Measurements from ENCODE around the gene CERT1. TPM values are rescaled to one million over a fixed set of nuclear protein-coding genes. Genes with fewer than 3 reads are reported as not detected.
A peak's percentile ranks its signal among the peaks of the same experiment; 100 is the strongest.

CERT1 gene
- total and polyA plus RNA-seq, 9 of the 15 experiments (the other 6 are each of a cell fraction or from before 2014, with no cell fraction given): 3.4 to 24.7 (median 9.8) TPM

DNA sequence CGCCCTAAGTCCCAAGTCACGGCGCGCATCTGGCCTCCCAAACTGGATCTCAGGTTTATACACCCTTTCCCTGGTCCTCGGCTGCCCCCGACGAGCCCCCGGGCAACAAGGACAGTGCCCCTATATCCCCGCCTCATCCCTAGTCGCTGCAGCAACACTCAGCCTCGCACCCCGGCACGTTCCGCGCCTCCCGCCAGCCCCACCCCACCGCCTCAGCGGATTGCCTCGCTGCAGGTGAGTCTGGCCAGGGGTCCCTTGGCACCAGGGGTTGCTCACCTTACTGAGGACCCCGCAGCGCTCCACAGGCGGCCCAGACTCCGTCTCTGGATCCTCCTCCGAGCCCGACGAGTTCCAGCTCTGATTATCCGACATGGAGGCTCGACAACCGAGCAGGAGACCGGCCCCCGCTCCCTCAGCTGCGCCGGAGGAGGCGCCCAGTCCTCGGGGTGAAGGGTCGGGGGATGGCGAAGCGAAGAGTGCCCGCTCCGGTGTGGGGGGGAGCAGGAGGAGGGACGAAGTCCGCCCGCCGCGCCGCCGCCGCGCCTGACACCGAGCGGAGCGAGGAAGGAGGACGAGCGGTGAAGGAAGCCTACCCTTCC lies 494 bp downstream of the CERT1 start (continued):
- TF ChIP-seq, protein P1, sequence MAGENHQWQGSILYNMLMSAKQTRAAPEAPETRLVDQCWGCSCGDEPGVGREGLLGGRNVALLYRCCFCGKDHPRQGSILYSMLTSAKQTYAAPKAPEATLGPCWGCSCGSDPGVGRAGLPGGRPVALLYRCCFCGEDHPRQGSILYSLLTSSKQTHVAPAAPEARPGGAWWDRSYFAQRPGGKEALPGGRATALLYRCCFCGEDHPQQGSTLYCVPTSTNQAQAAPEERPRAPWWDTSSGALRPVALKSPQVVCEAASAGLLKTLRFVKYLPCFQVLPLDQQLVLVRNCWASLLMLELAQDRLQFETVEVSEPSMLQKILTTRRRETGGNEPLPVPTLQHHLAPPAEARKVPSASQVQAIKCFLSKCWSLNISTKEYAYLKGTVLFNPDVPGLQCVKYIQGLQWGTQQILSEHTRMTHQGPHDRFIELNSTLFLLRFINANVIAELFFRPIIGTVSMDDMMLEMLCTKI (IDR thresholded peaks at IDR 0.05; ENCODE audit: partially characterized antibody): no peak
- TF ChIP-seq CBFB (CRISPR knock-in tag; IDR thresholded peaks at IDR 0.05) (0 out of 2 replicates have a peak, but pooled peaks have one; percentile 62), HMGN3 (IDR thresholded peaks at IDR 0.05; ENCODE audit: borderline replicate concordance, extremely low read depth, insufficient read length, low read depth, low read length) (peak; percentile 3), HDAC1 (IDR thresholded peaks at IDR 0.05) (peak in 1 of 2 experiments; percentile 41; a peak in 1 of 4 replicates), CTBP1 (IDR thresholded peaks at IDR 0.05; ENCODE audit: borderline replicate concordance) (0 out of 2 replicates have a peak, but pooled peaks have one; percentile 4), ZFPM2 (CRISPR knock-in tag; IDR thresholded peaks at IDR 0.05) (no peak), BHLHE40 (IDR thresholded peaks at IDR 0.05; ENCODE audit: low read length) (peak; percentile 63), L3MBTL2 (IDR thresholded peaks at IDR 0.05) (peak; percentile 75)
- TF ChIP-seq, protein P2, sequence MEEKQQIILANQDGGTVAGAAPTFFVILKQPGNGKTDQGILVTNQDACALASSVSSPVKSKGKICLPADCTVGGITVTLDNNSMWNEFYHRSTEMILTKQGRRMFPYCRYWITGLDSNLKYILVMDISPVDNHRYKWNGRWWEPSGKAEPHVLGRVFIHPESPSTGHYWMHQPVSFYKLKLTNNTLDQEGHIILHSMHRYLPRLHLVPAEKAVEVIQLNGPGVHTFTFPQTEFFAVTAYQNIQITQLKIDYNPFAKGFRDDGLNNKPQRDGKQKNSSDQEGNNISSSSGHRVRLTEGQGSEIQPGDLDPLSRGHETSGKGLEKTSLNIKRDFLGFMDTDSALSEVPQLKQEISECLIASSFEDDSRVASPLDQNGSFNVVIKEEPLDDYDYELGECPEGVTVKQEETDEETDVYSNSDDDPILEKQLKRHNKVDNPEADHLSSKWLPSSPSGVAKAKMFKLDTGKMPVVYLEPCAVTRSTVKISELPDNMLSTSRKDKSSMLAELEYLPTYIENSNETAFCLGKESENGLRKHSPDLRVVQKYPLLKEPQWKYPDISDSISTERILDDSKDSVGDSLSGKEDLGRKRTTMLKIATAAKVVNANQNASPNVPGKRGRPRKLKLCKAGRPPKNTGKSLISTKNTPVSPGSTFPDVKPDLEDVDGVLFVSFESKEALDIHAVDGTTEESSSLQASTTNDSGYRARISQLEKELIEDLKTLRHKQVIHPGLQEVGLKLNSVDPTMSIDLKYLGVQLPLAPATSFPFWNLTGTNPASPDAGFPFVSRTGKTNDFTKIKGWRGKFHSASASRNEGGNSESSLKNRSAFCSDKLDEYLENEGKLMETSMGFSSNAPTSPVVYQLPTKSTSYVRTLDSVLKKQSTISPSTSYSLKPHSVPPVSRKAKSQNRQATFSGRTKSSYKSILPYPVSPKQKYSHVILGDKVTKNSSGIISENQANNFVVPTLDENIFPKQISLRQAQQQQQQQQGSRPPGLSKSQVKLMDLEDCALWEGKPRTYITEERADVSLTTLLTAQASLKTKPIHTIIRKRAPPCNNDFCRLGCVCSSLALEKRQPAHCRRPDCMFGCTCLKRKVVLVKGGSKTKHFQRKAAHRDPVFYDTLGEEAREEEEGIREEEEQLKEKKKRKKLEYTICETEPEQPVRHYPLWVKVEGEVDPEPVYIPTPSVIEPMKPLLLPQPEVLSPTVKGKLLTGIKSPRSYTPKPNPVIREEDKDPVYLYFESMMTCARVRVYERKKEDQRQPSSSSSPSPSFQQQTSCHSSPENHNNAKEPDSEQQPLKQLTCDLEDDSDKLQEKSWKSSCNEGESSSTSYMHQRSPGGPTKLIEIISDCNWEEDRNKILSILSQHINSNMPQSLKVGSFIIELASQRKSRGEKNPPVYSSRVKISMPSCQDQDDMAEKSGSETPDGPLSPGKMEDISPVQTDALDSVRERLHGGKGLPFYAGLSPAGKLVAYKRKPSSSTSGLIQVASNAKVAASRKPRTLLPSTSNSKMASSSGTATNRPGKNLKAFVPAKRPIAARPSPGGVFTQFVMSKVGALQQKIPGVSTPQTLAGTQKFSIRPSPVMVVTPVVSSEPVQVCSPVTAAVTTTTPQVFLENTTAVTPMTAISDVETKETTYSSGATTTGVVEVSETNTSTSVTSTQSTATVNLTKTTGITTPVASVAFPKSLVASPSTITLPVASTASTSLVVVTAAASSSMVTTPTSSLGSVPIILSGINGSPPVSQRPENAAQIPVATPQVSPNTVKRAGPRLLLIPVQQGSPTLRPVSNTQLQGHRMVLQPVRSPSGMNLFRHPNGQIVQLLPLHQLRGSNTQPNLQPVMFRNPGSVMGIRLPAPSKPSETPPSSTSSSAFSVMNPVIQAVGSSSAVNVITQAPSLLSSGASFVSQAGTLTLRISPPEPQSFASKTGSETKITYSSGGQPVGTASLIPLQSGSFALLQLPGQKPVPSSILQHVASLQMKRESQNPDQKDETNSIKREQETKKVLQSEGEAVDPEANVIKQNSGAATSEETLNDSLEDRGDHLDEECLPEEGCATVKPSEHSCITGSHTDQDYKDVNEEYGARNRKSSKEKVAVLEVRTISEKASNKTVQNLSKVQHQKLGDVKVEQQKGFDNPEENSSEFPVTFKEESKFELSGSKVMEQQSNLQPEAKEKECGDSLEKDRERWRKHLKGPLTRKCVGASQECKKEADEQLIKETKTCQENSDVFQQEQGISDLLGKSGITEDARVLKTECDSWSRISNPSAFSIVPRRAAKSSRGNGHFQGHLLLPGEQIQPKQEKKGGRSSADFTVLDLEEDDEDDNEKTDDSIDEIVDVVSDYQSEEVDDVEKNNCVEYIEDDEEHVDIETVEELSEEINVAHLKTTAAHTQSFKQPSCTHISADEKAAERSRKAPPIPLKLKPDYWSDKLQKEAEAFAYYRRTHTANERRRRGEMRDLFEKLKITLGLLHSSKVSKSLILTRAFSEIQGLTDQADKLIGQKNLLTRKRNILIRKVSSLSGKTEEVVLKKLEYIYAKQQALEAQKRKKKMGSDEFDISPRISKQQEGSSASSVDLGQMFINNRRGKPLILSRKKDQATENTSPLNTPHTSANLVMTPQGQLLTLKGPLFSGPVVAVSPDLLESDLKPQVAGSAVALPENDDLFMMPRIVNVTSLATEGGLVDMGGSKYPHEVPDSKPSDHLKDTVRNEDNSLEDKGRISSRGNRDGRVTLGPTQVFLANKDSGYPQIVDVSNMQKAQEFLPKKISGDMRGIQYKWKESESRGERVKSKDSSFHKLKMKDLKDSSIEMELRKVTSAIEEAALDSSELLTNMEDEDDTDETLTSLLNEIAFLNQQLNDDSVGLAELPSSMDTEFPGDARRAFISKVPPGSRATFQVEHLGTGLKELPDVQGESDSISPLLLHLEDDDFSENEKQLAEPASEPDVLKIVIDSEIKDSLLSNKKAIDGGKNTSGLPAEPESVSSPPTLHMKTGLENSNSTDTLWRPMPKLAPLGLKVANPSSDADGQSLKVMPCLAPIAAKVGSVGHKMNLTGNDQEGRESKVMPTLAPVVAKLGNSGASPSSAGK (IDR thresholded peaks at IDR 0.05): peak; percentile 70
- TF ChIP-seq, protein P3, sequence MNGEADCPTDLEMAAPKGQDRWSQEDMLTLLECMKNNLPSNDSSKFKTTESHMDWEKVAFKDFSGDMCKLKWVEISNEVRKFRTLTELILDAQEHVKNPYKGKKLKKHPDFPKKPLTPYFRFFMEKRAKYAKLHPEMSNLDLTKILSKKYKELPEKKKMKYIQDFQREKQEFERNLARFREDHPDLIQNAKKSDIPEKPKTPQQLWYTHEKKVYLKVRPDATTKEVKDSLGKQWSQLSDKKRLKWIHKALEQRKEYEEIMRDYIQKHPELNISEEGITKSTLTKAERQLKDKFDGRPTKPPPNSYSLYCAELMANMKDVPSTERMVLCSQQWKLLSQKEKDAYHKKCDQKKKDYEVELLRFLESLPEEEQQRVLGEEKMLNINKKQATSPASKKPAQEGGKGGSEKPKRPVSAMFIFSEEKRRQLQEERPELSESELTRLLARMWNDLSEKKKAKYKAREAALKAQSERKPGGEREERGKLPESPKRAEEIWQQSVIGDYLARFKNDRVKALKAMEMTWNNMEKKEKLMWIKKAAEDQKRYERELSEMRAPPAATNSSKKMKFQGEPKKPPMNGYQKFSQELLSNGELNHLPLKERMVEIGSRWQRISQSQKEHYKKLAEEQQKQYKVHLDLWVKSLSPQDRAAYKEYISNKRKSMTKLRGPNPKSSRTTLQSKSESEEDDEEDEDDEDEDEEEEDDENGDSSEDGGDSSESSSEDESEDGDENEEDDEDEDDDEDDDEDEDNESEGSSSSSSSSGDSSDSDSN (IDR thresholded peaks at IDR 0.05; ENCODE audit: borderline replicate concordance in 1 of 2, low read depth in 2 of 2, low read length in 2 of 2): peak; percentile 35; a peak in 3 of 4 replicates
